ENCODE results near the gene ADSL.

Gene ADSL

DNA sequence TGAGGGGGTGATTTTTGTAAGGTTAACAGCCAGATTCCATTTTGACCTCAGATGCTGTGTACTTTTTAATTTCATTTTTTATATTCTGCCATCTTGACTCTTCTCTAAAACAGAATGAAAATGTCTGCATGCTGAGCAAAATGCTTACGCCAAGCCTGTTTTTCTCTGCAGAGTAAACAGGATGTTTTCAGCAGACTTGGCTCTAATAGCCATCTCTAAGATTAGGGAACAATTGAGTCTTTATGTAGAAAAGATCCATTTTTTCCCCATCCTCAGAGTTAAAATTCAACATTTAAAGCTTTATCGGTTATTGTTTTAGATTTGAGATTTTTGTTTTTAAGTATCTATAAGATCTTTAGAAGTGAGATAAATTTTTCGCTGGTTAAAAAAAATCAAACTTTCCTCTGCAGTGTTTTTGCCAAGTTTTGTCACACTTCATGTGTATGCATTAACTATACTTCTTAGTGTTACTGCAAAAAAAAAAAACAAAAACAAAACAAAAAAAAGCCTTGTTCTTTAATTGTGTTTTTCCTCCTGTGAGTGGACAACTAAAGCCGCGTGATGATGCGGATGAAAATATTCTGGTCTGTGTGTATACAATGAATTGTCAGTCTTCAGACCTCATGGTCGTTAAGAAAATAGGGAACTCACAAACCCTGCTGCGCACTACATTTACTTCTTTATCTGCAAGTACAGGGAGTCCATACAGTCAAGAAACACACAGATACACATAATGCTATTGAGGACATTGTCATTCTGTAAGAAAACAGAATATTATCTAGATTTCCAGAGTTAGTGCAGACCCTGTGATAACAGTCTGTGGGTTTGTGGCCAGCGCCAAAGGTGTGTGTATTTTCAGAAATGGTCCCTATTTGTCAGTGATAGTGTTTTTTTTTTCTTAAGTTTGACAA, 17.5 kb upstream of the ADSL start:
- no peak for DNase-seq

DNA sequence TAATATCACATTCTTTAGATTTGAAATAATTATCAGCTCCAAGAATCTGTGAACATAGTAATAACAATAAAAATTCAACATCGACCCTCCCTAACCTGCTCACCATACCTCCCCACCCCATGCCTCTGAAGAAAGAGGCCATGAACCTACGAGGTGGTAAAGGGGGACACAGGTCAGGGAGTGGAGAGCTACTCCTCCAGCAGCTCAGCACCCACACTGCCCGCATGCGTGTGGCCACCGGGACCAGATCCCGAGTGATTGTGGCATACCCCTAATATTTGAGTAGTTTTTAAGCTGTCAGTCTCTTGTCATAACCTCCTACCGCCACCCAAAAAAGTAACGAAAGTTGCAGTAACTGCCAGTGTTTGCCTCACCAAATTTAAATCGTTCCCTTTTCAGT, 16.8 kb upstream of the ADSL start:
- no peak for DNase-seq

DNA sequence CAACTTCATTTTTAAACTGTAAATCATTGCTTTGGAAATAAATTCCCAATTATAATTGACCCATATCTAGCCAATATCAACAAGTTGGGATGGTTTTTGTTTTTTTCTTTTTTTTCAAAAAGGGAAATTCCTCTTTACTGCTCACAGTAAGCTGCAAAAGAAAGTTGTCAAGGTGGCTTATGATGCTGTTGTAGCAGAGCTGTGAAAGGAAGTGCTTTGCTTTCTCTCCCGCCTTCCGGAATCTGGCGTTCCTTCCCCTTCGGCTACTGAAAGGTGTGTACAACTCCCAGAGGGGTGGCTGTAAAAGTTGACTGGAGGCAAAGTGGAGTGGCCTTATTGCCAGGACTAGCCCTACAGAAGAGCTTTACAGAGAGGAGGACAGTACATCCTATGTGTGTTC, 16.2 kb upstream of the ADSL start:
- DNase-seq, result no peak

DNA sequence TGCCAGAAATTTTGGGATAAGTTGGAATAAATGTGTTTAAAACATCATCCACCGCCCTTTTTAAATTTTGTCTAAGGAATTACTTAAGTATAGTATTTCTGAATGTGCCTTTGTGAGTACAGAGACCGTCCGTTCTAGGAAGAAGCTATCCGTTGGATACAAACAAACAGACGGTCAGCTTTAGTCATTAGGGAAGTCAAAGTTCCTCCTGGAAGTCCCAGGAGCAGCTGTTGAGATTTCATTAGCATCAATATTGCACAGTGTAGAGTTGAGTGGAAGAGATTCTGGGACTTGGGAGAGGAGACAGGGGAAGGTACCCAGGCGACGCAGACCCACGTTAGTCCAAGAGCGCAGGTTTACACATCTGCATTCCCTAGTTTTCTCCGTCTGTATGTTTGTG, 15.7 kb upstream of the ADSL start:
- DNase-seq, result no peak

DNA sequence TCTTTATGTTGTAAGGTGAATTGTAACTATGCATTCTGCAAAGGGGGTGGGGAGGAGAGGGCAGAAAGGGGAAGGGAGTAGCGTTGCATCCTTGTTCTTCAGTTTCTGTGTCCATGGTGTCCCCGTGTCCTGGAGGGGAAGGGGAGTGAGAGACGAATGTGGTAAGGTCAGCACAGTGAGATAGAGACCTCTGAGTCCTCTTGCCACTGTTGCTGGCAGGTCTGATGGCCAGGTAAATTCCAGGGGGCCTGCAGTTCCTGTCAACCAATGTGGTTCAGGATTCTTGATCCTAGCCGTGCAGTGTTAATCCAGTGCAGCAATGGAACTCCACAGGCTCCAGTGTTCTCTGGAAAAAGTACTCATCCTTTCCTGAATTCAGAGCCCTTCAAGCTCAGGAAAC, 14.6 kb upstream of the ADSL start:
- DNase-seq, result no peak

DNA sequence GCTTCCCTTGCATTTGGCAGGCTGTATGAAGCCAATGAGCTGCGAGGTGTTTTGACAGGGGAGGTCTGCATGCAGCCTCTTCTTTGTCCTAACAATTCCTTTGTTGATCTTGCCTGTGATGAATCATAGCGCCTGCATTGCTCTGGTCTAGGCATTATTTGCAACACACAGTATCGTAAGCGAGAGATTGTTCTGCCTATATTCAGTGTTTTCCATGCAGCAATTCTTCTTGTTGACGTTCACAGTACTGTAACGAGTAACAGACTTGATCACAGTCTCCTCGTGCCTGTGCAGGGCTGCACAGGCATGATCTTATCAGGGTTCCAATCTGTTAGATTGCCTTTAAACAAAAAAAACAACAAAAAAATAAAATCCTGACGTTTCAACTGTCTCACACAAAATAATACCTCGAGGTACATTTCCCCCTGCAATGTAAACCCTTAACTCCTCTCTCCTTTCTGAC, 13.9 kb upstream of the ADSL start:
- no peak for DNase-seq

DNA sequence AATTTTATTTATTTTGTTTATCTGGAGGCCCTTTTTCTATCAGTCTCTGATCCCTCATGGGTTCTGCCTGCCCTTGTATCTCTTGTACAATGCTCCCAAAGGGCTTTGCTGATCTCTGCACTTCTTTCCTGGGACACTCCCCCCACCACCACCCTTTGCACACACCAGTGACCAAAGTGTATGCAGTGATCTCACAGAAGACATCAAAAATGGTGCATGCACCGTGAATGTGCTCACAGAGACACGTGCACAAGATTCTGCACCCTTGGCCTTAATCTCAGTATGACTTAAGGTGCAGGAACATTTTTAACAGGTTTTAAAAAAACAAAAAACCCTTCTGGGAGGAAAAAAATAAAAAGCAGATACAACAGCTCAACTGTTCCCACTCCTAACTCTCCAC, 12.2 kb upstream of the ADSL start:
- no peak for DNase-seq

DNA sequence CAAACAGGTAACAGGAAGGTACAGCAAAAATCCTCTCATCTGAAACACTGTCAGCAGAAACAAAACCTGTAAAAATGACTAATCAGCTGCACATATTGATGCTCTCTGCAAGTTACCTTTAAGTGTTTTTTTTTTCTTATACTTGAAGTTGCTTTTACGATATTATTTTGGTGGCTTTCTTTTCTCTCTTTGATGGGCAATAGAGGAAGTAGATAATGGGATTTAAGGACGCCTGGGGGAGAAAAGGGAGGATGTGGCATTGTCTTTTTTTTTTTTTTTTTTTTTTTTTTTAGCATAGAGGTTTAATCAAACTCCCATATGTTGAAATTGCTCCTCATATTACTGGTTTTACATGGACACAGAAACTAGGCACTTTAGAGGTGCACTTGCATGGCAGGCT, 11.4 kb upstream of the ADSL start:
- no peak for DNase-seq

DNA sequence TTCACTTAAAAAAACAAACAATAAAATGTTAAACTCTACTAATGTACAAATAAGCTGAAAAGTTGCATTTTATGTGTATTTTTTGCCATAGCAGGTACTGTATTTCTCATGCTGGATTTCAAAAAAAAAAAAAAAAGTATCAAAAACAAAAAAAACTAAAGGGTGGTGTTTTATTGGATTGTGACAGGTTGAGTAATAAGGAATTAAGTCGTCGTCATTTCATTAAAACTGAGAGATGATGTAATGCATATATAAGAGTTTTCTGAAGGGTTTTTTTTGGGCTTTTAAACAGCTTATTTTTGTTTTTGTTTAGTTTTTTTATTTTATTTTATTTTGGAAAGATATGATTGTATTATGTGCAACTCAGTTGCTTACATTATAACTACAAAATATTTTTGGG, 10.9 kb upstream of the ADSL start:
- no peak for DNase-seq

DNA sequence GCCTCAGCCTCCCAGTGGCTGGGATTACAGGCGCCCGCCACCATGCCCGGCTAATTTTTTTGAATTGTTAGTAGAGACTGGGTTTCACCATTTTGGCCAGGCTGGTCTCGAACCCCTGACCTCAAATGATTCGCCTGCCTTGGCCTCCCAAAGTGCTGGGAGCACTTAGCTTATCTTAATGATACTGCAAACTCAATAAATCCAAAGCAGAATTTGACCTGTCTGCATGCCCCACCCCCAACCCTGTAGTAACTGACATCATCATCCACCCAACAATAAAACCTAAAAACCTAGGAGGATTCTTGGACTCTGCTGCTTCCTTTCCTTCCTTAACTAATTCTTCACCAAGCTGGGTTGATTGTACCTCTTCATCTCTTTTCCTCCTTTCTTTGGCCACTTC, 6.3 kb upstream of the ADSL start:
- no peak for DNase-seq

DNA sequence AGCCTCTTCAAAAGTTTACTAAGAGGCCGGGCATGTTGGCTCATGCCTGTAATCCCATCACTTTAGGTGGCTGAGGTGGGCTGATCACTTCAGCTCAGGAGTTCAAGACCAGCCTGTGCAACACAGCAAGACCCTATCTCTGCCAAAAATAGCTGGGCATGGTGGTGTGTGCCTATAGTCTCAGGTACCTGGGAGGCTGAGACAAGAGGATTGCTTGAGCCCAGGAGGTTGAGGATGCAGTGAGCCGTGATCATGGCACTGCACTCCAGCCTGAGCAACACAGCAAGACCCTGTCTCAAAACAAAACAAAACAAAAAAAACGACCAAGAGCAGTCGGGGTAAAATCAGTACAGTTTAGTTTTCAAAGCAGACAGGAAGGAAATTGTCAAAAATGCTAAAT, 4.7 kb upstream of the ADSL start:
- no peak for DNase-seq

DNA sequence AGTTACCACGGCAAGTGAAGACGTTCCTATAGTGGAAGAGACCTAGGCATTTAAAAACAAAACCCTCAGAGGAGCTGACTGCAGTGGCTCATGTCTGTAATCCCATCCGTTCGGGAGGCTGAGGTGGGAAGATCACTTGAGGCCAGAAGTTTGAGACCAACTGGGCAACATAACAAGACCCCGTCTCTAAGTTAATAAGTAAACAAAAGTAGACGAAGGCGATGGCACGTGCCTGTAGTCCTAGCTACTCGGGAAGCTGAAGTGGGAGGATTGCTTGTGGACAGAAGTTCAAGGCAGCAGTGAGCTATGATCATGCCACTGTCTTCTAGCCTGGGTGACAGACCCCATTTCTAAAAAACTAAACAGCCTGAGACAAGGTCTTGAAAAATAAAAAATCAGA, 3.8 kb upstream of the ADSL start:
- no peak for DNase-seq

DNA sequence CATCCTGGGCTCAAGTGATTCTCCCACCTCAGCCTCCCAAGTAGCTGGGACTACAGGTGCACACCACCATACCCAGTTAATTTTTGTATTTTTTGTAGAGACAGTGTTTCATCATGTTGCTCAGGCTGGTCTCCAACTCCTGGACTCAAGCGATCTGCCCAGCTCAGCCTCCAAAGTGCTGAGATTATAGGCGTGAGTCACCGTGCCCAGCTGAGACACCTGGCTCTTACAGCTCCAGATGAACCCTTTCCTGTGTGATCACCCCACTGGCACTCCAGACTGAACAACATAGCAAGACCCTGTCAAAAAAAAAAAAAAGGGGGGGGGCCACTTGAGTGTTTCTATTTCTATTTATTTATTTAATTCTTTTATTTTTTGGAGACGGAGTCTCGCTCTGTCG, 1.0 kb upstream of the ADSL start:
- DNase-seq, result no peak

DNA sequence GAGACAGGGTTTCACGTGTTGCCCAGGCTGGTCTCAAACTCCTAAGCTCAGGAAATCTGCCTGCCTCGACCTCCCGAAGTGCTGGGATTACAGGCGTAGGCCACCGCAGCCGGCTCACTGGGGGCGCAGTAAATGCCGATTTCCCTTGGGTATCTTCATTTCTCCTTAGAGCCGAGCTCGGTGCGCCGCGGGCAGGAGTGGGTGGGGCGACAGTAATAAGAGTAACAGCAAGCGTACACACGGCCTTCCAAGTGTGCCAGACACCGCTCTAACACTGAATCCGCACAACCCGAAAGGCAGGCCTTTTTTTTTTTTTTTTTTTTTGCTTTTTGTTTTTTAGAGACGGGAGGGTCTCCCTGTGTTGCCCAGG, 500 bp upstream of the ADSL start:
- no peak for DNase-seq

DNA sequence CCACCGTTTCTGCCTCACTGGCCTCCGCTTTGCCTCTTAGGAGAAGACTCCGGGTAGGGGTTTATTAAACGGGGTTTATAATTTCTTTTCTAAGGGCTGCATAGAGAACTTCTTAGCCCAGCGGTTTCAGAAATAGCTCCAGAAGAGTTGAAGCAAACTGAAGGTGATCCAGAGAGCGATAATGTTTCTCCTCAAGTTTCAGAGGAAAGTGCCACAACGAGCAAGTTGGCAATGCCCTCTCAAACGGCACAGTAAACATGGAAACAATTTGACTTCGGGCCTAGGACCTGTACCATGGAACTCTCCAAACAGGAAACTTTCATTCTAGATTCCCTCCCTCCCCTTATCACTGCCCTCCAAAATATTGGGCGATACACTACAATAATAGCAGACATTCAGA, 1.0 kb downstream of the ADSL start:
- no peak for DNase-seq

DNA sequence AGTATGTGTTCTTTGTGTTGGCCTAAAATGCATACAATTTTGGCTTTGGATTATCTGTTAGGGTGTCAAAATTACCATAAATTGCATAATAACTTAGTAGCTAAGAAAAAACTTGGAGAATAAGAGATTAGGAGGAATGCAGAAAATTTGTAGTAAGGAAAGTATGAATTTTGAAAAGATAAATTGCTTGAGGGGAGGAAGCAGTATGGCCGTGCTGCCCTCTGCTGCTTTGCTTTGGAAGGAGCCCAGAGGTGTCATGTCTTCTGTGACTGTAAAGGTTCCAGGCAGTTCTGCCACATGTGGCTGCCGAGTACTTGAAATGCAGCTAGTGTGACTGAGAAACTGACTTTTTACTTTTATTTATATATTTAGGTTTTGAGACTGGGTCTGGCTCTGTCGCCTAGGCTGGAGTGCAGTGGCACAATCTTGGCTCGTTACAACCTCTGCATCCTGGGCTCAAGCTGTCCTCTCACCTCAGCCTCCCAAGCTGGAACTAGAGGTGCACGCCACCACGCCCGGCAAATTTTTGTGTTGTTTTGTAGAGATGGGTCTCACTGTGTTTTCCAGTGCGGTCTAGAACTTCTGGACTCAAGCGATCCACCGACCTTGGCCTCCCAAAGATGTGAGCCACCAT, 1.8 kb downstream of the ADSL start:
- no peak for DNase-seq

DNA sequence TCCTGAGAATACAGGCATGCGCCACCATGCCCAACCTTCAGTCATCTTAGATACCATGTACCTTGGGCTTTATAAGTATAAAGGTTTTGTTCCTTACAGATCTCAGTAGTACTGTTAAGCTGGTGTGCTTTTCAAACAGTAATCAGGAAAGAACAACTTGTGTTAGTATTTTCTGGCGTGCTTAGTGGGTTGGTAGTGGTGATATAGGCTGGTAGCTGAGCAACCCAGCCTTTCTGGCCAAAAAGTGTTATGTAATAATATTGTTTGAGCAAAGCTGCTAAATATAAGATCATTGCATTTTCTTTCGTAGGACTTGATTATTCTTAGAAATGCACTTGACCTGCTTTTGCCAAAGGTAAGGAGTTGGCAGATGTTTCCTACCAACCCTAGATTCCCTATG, 6.5 kb downstream of the ADSL start:
- no peak for DNase-seq

DNA sequence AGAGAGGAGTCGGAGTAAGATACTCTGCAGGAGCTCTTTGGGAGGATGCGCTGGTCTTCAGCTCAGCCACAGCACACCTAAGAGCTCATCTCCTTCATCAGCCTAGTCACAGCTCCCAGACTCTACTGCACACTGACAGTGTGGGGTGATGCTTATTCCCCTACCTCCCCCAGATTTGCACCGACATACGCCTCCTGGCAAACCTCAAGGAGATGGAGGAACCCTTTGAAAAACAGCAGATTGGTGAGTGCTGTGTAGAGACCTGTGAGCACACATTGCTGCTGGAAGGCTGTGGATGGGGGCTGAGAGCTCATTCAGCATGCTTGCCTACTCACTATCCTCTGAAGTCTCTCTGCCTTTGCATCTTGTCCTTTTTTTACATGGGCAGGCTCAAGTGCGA, 14.8 kb downstream of the ADSL start:
- DNase-seq, result no peak

DNA sequence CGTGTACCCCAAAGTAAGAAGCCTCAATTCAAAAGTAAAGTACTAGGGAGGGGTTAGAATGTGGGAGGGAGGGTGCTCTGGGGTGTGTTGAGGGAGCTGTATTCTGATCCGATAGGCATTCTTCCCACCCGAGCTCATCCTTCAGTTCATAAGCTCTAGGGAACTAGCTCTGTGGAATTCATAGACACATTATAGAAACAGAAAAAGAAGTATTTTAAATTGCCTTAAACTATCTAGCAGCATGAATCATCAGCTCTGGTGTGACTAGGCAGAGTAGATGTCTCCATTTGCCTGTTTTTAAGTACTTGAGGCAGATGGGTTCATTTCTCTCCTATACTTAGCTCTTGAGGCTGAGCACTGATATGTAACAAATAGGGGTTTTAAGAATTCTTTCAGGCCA, 16.8 kb downstream of the ADSL start:
- no peak for DNase-seq

DNA sequence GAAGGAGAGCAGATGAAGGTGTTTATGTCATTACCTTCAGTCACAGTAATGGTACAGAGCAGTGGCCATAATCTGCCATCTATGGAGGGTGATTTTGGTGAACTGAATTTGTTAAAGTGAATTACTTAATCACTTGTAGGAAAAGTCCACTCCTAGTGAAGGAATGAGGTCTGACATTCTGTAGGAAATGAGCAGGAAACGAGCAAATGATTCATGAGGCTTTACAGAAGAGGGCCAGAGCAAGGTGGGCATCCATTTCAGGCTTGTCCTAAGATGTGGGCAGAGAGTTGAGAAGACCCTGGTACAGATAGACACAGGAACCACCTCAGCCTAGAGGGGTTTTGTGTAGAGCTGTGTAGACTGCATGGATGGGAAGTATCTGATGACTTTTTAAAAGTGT, 18.1 kb downstream of the ADSL start:
- no peak for DNase-seq

DNA sequence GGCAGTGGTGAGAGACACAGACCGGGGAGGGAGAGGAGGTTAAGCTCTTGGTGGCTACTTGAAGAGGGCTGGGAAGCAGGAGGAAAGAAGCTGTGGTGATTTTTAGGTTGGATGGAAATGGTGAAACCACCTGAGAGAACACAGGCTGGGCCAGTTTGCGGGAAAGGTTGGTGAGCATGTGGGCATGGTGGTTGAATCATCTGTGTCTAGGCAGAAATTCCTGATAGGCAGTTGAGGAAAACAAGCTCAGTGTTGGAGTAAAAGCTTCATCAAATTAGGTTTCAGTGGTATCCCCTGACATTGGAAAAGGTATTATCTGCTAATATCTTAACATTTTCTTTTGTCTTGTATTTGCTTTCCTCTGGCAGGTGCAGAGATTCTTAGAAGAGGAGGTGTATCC, 19.8 kb downstream of the ADSL start:
- DNase-seq, result no peak

DNA sequence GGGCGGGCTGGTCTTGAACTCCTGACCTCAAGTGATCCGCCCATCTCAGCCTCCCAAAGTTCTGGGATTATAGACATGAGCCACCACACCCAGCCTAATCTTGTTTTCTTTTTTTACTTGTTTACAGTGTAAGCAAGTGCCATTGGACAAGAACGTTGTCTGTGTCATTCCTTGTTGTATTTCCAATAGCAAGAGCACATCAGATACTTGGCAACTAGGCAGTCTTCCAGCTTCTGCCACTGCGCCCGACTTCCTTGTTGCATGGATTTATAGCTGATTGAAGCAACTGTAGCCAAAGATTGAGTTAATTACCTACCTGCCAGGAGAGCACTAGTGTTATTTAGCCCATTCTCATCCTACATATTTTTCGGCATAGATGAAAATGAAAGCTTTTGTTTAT, 21.0 kb downstream of the ADSL start:
- no peak for DNase-seq

DNA sequence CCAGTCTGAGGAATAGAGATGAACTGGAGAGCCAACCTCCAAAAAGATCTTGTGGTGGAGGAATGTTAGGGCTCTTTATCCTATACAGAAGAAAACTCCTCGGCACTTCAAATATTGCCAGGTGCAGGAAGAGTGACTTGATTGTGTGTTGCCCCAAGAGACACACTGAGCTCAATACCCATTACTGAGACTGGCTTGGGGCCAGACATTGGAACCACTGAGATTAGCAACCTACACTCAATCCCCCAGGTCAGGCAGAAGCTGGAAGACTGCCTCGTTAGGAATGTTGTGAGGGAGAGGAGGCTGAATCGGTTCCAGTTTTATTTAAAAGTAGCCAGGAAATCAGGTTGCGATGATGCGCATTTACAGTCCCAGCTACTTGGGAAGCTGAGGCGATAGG, 21.7 kb downstream of the ADSL start:
- no peak for DNase-seq

DNA sequence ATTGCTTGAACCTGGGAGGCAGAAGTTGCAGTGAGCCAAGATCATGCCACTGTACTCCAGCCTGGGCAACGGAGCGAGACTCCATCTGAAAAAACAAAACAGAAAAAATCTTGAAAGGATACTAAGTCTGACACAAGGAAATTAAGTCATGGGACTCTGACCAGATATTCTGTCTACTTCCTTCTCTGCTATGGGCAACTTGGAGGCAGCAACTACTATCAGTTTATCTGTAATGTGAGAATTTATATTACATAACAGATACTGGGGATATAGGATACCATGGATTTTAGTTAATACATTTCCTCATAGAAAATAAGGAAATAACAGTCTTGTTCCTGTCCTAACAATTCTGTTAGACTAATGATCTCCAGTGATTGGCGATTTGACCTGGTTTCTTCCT, 22.5 kb downstream of the ADSL start:
- no peak for DNase-seq

DNA sequence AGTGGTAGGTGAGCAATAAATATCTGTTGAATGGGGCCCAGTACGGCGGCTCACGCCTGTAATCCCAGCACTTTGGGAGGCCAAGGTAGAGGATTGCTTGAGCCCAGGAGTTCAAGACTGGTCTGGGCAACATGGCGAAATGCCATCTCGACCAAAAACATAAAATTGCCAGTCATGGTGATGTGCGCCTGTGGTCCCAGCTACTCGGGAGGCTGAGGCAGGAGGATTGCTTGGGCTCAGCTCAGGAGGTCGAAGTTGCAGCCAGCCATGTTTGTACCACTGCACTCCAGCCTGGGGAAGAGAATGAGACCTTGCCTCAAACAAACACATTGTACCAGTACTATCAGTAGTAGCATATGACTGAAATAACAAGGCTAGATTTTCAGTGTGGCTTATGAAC, 28.3 kb downstream of the ADSL start:
- no peak for DNase-seq
